Measurements from ENCODE around the gene AMPD3. TPM values are rescaled to one million over a fixed set of nuclear protein-coding genes. Genes with fewer than 3 reads are reported as not detected.
A peak's percentile ranks its signal among the peaks of the same experiment; 100 is the strongest.

Gene AMPD3
- total and polyA plus RNA-seq, 12 donors = 0.59 to 8.7 (median 2.4) TPM

DNA sequence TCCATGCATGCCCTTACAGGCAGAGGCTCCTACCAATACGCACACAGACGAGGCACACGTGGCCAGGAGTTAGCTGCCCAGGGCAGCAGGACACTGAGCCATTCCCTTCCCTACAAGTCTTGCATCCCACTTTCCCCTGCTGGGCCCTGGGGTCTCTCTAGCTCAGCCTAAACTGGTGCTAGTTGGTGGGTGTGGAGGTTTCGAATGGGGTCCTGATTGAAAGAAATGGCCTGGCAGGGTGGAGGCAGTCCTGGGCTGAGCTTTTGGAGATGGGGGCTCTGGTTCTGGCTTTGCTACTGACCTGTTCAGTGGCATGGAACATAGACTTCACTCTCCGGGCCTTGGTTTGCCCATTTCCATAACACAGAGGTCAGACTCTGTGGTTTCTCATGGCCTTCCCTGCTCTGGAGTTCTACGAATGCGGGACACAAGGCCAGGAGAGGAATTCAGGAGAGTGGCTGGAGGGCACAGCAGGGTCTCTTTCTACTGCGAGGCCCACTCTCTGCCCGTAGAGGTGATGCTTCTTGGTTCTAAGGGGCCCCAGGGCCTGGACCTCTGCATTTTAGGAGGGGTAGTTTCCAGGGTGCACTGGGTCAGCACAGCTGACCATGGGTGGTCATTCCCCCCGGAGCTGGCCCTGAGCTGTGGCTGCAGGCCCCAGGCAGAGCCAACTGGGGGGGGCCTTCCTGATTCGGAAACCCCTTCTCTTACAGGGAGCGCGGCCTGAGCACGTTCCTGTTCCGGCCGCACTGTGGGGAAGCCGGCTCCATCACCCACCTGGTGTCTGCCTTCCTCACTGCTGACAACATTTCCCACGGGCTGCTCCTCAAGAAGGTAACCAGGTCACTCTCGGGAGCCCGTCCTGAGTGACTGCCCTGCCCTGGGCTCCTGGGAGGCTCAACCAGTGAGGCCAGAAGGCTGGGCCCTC lies 46.0 kb downstream of the AMPD3 start:
- Histone ChIP-seq H3K4me3 (no peak overlapping the region), H3K9me3 (no peaks in the 10 kb centered on the region), H3K4me1 (peaks cover 0 to 42% (median 0%) of the 10 kb centered on the region in 9 donors), H3K27me3 (no peaks in the 10 kb centered on the region), H3K36me3 (peaks cover 0 to 61% (median 0%) of the 10 kb centered on the region in 9 donors), H3K27ac (peak overlapping the region in 1 of 10 donors; percentile 85)
- 95 to 97% methylated on average over 20 of the region's 20 CpGs for WGBS, 2 donors
- TF ChIP-seq, protein P1, sequence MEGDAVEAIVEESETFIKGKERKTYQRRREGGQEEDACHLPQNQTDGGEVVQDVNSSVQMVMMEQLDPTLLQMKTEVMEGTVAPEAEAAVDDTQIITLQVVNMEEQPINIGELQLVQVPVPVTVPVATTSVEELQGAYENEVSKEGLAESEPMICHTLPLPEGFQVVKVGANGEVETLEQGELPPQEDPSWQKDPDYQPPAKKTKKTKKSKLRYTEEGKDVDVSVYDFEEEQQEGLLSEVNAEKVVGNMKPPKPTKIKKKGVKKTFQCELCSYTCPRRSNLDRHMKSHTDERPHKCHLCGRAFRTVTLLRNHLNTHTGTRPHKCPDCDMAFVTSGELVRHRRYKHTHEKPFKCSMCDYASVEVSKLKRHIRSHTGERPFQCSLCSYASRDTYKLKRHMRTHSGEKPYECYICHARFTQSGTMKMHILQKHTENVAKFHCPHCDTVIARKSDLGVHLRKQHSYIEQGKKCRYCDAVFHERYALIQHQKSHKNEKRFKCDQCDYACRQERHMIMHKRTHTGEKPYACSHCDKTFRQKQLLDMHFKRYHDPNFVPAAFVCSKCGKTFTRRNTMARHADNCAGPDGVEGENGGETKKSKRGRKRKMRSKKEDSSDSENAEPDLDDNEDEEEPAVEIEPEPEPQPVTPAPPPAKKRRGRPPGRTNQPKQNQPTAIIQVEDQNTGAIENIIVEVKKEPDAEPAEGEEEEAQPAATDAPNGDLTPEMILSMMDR (IDR thresholded peaks at IDR 0.05) = no peak
- intact Hi-C loops (cut with DNase I) = no loop called here
- no peak for ATAC-seq
- no peak for DNase-seq

GRCh38 chr11:10502065-10502680 lies 47.1 kb downstream of the AMPD3 start:
- no peak for DNase-seq
- Histone ChIP-seq H3K36me3 (peaks cover 0 to 54% (median 0%) of the 10 kb centered on the region in 9 donors), H3K4me1 (peaks cover 0 to 45% (median 0%) of the 10 kb centered on the region in 9 donors), H3K27ac (peak overlapping the region in 2 of 10 donors; percentile 35 to 85), H3K27me3 (no peaks in the 10 kb centered on the region), H3K9me3 (no peaks in the 10 kb centered on the region), H3K4me3 (no peak overlapping the region)
- TF ChIP-seq, protein P1 (IDR thresholded peaks at IDR 0.05) = no peak
- 95 to 97% methylated on average over 6 of the region's 6 CpGs for WGBS, 2 donors
- ATAC-seq = no peak
- intact Hi-C loops (cut with DNase I) = no loop called here

GRCh38 chr11:10502770-10503169 lies 47.7 kb downstream of the AMPD3 start:
- Histone ChIP-seq H3K4me1 (peaks cover 0 to 45% (median 0%) of the 10 kb centered on the region in 9 donors), H3K36me3 (peaks cover 0 to 50% (median 0%) of the 10 kb centered on the region in 9 donors), H3K27me3 (no peaks in the 10 kb centered on the region), H3K4me3 (no peak overlapping the region), H3K9me3 (no peaks in the 10 kb centered on the region), H3K27ac (peak overlapping the region in 2 of 10 donors; percentile 35 to 85)
- peak in 5 of 8 donors; percentile 20 to 68 (median 41) for ATAC-seq
- intact Hi-C loops (cut with DNase I) = no loop called here
- TF ChIP-seq, protein P1 (IDR thresholded peaks at IDR 0.05) = no peak
- 91 to 94% methylated on average over 3 of the region's 3 CpGs for WGBS, 2 donors
- no peak for DNase-seq

GRCh38 chr11:10503221-10503620 lies 48.2 kb downstream of the AMPD3 start:
- 87 to 90% methylated on average over 2 of the region's 2 CpGs for WGBS, 2 donors
- ATAC-seq = peak in 3 of 8 donors; percentile 35 to 61 (median 51)
- Histone ChIP-seq H3K4me3 (no peak overlapping the region), H3K27ac (peak overlapping the region in 1 of 10 donors; percentile 85), H3K4me1 (peaks cover 0 to 45% (median 0%) of the 10 kb centered on the region in 9 donors), H3K27me3 (no peaks in the 10 kb centered on the region), H3K9me3 (no peaks in the 10 kb centered on the region), H3K36me3 (peaks cover 0 to 45% (median 0%) of the 10 kb centered on the region in 9 donors)
- intact Hi-C loops (cut with DNase I) = no loop called here
- no peak for DNase-seq
- TF ChIP-seq, protein P1 (IDR thresholded peaks at IDR 0.05) = no peak
